Natural killer cell (primary cell): ENCODE results near the gene KSR2. TPM values are rescaled to one million over a fixed set of nuclear protein-coding genes. Genes with fewer than 3 reads are reported as not detected.

Experiments used
- ATAC-seq, 3 donors: fragments of 150-1000 bp in 2 of 3; fragments of 200-7000 bp in 1 of 3; cut with Tn5 transposase; 1 replicate in 1 of 3; 2 replicates in 2 of 3; pipeline ENCODE4 v1.10.0; 2021; ENCODE audit warnings: mild to moderate bottlenecking in 2 of 3, moderate library complexity in 2 of 3
- DNase-seq, 2 donors: peaks; one replicate each; pipeline versions ENCODE4 v3.0.0 to v3.0.0-alpha.2; 2013 to 2021; ENCODE audit warnings: mixed read lengths in 1 of 2
- H3K27ac ChIP-seq: one replicate; pipeline ENCODE4 v1.5.1; 2013; ENCODE audit warnings: mild to moderate bottlenecking, low read length
- H3K27me3 ChIP-seq: one replicate; pipeline ENCODE4 v1.6.1; 2013; ENCODE audit warnings: low read length; ENCODE audit not compliant: control insufficient read depth, insufficient read depth
- H3K36me3 ChIP-seq: one replicate; pipeline ENCODE4 v1.6.1; 2013; ENCODE audit warnings: low read length; ENCODE audit not compliant: control insufficient read depth, insufficient read depth
- H3K4me1 ChIP-seq: one replicate; pipeline ENCODE4 v1.6.1; 2013; ENCODE audit warnings: low read length; ENCODE audit not compliant: control insufficient read depth, insufficient read depth
- H3K4me3 ChIP-seq: one replicate; pipeline ENCODE4 v1.5.1; 2013; ENCODE audit warnings: low read length
- H3K9me3 ChIP-seq: one replicate; pipeline ENCODE4 v1.6.1; 2013; ENCODE audit warnings: low read length; ENCODE audit not compliant: control insufficient read depth, insufficient read depth
- H3K27ac Mint-ChIP-seq, 2 donors: one replicate each; pipeline ENCODE4 v1.8.0; 2022; ENCODE audit warnings: mild to moderate bottlenecking in 2 of 2, mixed read lengths in 2 of 2, moderate library complexity in 1 of 2
- H3K27me3 Mint-ChIP-seq, 2 donors: one replicate each; pipeline ENCODE4 v1.8.0; 2022; ENCODE audit warnings: low read depth in 2 of 2, mixed read lengths in 2 of 2
- H3K36me3 Mint-ChIP-seq: one replicate; pipeline ENCODE4 v1.8.0; 2022; ENCODE audit warnings: mixed read lengths
- H3K4me1 Mint-ChIP-seq, 2 donors: one replicate each; pipeline ENCODE4 v1.8.0; 2022; ENCODE audit warnings: mixed read lengths in 2 of 2
- H3K4me3 Mint-ChIP-seq: one replicate; pipeline ENCODE4 v1.8.0; 2022; ENCODE audit warnings: mild to moderate bottlenecking, moderate library complexity, mixed read lengths
- H3K9me3 Mint-ChIP-seq, 2 donors: one replicate each; pipeline ENCODE4 v1.8.0; 2022; ENCODE audit warnings: mixed read lengths in 2 of 2
- WGBS: methylation state at CpG from one replicate; pipeline ENCODE4 v1.1.7; 2013; ENCODE audit warnings: missing lambda C conversion rate; ENCODE audit not compliant: insufficient coverage; 5-methylcytosine and 5-hydroxymethylcytosine counted together
- intact Hi-C: fragments of 100-400 bp; cut with micrococcal nuclease; formaldehyde crosslinking; loops from one replicate; pipeline ENCODE4 v1.14.2; 2022
- total RNA-seq, 4 donors: library from RNA; stranded (reverse); fragments of 120-200 nt in 1 of 4; gene quantifications; one replicate each; pipeline versions ENCODE4 v1.2.3 to v1.2.4, GENCODE V29; 2013 to 2022
- TF ChIP-seq, protein P1 (sequence below): fragments of 200-600 bp; IDR thresholded peaks from one replicate; pipeline ENCODE4 v1.8.0; 2022; ENCODE audit warnings: antibody characterized with exemption

Gene KSR2
- total RNA-seq, 3 donors from 2014 or later (not counting 1 experiment from before 2014, with no cell fraction given) = not detected

DNA sequence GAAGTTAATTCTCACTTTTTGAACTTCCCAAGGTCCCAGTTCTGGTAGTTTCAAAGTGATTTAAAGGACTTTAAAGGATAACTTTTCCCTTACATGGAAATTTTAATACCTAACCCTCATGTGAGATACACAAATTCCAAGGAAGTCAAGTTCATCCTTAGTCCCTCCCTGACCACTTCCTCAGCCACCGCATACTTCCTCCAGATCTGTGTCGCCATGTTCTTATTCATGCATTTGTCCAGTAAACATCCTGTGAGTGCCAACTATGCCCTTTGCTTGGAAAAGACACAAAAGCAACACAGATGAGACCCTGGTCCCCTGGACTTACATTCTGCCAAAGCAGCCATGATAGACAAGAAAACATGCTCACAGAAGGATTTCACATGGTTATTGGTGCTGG lies 206.6 kb downstream of the KSR2 start:
- WGBS = 36% methylated on average over 2 of the region's 2 CpGs
- Histone ChIP-seq H3K27ac (no peak overlapping the region), H3K9me3 (no peaks in the 10 kb centered on the region), H3K27me3 (no peaks in the 10 kb centered on the region), H3K4me1 (no peaks in the 10 kb centered on the region), H3K36me3 (no peaks in the 10 kb centered on the region), H3K4me3 (no peak overlapping the region)
- TF ChIP-seq, protein P1, sequence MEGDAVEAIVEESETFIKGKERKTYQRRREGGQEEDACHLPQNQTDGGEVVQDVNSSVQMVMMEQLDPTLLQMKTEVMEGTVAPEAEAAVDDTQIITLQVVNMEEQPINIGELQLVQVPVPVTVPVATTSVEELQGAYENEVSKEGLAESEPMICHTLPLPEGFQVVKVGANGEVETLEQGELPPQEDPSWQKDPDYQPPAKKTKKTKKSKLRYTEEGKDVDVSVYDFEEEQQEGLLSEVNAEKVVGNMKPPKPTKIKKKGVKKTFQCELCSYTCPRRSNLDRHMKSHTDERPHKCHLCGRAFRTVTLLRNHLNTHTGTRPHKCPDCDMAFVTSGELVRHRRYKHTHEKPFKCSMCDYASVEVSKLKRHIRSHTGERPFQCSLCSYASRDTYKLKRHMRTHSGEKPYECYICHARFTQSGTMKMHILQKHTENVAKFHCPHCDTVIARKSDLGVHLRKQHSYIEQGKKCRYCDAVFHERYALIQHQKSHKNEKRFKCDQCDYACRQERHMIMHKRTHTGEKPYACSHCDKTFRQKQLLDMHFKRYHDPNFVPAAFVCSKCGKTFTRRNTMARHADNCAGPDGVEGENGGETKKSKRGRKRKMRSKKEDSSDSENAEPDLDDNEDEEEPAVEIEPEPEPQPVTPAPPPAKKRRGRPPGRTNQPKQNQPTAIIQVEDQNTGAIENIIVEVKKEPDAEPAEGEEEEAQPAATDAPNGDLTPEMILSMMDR = no peak
- no peaks in the 10 kb centered on the region for H3K4me1 Mint-ChIP-seq
- no peaks in the 10 kb centered on the region for H3K27me3 Mint-ChIP-seq
- ATAC-seq = no peak
- H3K9me3 Mint-ChIP-seq = peaks cover 2 to 9% of the 10 kb centered on the region in 2 donors
- no peaks in the 10 kb centered on the region for H3K36me3 Mint-ChIP-seq
- H3K4me3 Mint-ChIP-seq = no peak overlapping the region
- DNase-seq = no peak
- H3K27ac Mint-ChIP-seq = no peak overlapping the region
- intact Hi-C loops = no loop called here

- WGBS = 82% methylated on average over 2 of the region's 3 CpGs
These were observed 207.2 kb downstream of the KSR2 start for GRCh38 chr12:117761528-117762100.

GRCh38 chr12:117760990-117761389 lies 207.8 kb downstream of the KSR2 start:
- DNase-seq (no peak), ATAC-seq (no peak)
- Mint-ChIP-seq H3K27me3 (no peaks in the 10 kb centered on the region), H3K4me1 (no peaks in the 10 kb centered on the region), H3K9me3 (peaks cover under 1 to 2% of the 10 kb centered on the region in 2 donors), H3K4me3 (no peak overlapping the region), H3K27ac (no peak overlapping the region), H3K36me3 (no peaks in the 10 kb centered on the region)
- Histone ChIP-seq H3K27ac (no peak overlapping the region), H3K36me3 (no peaks in the 10 kb centered on the region), H3K27me3 (no peaks in the 10 kb centered on the region), H3K4me3 (no peak overlapping the region), H3K9me3 (no peaks in the 10 kb centered on the region), H3K4me1 (no peaks in the 10 kb centered on the region)
- 93% methylated on average over 39 of the region's 39 CpGs for WGBS
- TF ChIP-seq, protein P1 = no peak
- intact Hi-C loops = no loop called here

More at GRCh38 chr12:117761528-117762100, 207.2 kb downstream of the KSR2 start:
- TF ChIP-seq, protein P1 = no peak
- H3K27me3 ChIP-seq = no peaks in the 10 kb centered on the region
- Mint-ChIP-seq H3K36me3 (no peaks in the 10 kb centered on the region), H3K4me3 (no peak overlapping the region), H3K9me3 (peaks cover 2 to 8% of the 10 kb centered on the region in 2 donors), H3K4me1 (no peaks in the 10 kb centered on the region), H3K27ac (no peak overlapping the region), H3K27me3 (no peaks in the 10 kb centered on the region)
- ATAC-seq (no peak), DNase-seq (no peak)
- intact Hi-C loops = no loop called here
- H3K4me1 ChIP-seq = no peaks in the 10 kb centered on the region
- H3K4me3 ChIP-seq = no peak overlapping the region
- H3K27ac ChIP-seq = no peak overlapping the region
- no peaks in the 10 kb centered on the region for H3K36me3 ChIP-seq
- H3K9me3 ChIP-seq = no peaks in the 10 kb centered on the region

- H3K36me3 Mint-ChIP-seq = no peaks in the 10 kb centered on the region
- peaks cover 2% of the 10 kb centered on the region in 2 donors for H3K9me3 Mint-ChIP-seq
- Histone ChIP-seq H3K4me1 (no peaks in the 10 kb centered on the region), H3K27me3 (no peaks in the 10 kb centered on the region), H3K4me3 (no peak overlapping the region), H3K9me3 (no peaks in the 10 kb centered on the region), H3K36me3 (no peaks in the 10 kb centered on the region), H3K27ac (no peak overlapping the region)
- DNase-seq (no peak), ATAC-seq (no peak)
- peaks cover 0 to 11% of the 10 kb centered on the region in 2 donors for H3K27me3 Mint-ChIP-seq
- WGBS = 82% methylated on average over 1 of the region's 2 CpGs
- no peak overlapping the region for H3K27ac Mint-ChIP-seq
- TF ChIP-seq, protein P1 = no peak
- intact Hi-C loops = no loop called here
- no peaks in the 10 kb centered on the region for H3K4me1 Mint-ChIP-seq
- no peak overlapping the region for H3K4me3 Mint-ChIP-seq
These were observed 218.1 kb downstream of the KSR2 start for GRCh38 chr12:117750657-117751056.
